ENCODE measurements around the gene IFT43. TPM values are rescaled to one million over a fixed set of nuclear protein-coding genes. Genes with fewer than 3 reads are reported as not detected.

The IFT43 gene
- total RNA-seq, 1 experiment from 2014 or later, result 37.9 TPM

DNA sequence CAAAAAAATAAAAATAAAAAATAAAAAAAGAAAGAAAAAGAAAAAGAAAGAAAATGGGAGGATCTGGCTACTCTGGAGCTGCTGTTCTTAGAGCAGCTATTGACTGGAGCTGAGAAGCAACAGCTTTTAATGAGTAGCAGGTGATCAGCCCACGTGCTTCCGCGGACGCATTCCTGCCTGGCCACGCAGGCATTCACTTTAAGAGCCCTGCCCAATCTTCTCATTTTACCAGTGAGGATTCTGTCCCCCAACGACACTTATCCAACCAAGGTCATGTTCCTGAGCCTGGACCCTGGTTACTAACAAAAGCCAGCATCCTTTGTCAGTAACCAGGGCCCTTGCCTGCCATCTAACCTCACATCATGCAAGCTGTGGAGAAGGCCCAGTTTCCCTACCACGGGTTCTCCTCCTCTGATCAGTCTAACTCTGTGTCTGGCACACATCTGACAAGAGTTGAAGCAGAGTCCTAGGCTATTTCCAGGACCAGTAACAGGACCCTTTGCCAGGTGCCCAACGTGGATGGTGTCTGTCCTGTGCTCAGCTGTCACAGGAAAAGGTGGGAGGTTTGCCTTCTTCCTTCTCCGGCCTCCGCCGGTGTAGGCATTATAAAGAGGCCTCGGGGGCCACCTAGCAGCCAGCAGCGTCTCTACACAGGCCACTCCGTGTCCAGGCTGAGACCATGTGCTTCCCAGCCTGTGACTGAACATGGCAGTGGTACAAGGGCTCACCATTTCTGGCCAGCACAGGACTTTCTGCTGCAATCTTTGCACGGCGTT, 105.2 kb downstream of the IFT43 start:
- H3K4me1 Mint-ChIP-seq (ENCODE audit: low read depth, unreplicated experiment), result no peaks in the 10 kb centered on the region
- H3K9me3 Mint-ChIP-seq (ENCODE audit: low read depth, unreplicated experiment), result no peaks in the 10 kb centered on the region
- BruUV-seq (replicated peaks), result no TSS peak
- H3K27me3 Mint-ChIP-seq (ENCODE audit: unreplicated experiment), result peaks cover 57% of the 10 kb centered on the region
- CTCF ChIA-PET, result interaction anchor here (0.6 kb wide), 1 partner anchor 1346 kb away, joined by 3 read pairs; no protein-coding TSS in a partner anchor
- no peak for TF ChIP-seq CTCF (IDR thresholded peaks at IDR 0.05; ENCODE audit: unreplicated experiment)
- no peaks in the 10 kb centered on the region for H3K36me3 Mint-ChIP-seq (ENCODE audit: insufficient read depth, unreplicated experiment)
- no peak overlapping the region for H3K27ac Mint-ChIP-seq (ENCODE audit: unreplicated experiment)
- intact Hi-C loops (cut with micrococcal nuclease; ENCODE audit: unreplicated experiment), result no loop called here
- no peak overlapping the region for H3K4me3 Mint-ChIP-seq (ENCODE audit: low read depth, unreplicated experiment)
- DNase-seq, result no peak

- H3K36me3 Mint-ChIP-seq (ENCODE audit: insufficient read depth, unreplicated experiment), result no peaks in the 10 kb centered on the region
Measured at GRCh38 chr14:76093077-76093476, 107.5 kb downstream of the IFT43 start.

GRCh38 chr14:76096257-76096656, 110.7 kb downstream of the IFT43 start:
- H3K4me1 Mint-ChIP-seq (ENCODE audit: low read depth, unreplicated experiment), result no peaks in the 10 kb centered on the region
- no peaks in the 10 kb centered on the region for H3K36me3 Mint-ChIP-seq (ENCODE audit: insufficient read depth, unreplicated experiment)
- TF ChIP-seq CTCF (IDR thresholded peaks at IDR 0.05; ENCODE audit: unreplicated experiment), result no peak
- no peak for DNase-seq
- H3K4me3 Mint-ChIP-seq (ENCODE audit: low read depth, unreplicated experiment), result no peak overlapping the region
- no peaks in the 10 kb centered on the region for H3K9me3 Mint-ChIP-seq (ENCODE audit: low read depth, unreplicated experiment)
- peaks cover 70% of the 10 kb centered on the region for H3K27me3 Mint-ChIP-seq (ENCODE audit: unreplicated experiment)
- no TSS peak for BruUV-seq (replicated peaks)
- intact Hi-C loops (cut with micrococcal nuclease; ENCODE audit: unreplicated experiment), result no loop called here
- no peak overlapping the region for H3K27ac Mint-ChIP-seq (ENCODE audit: unreplicated experiment)
- CTCF ChIA-PET, result no interaction called here

More at GRCh38 chr14:76093077-76093476, 107.5 kb downstream of the IFT43 start:
- CTCF ChIA-PET, result interaction anchor here (0.6 kb wide), 1 partner anchor 545 kb away, joined by 3 read pairs; no protein-coding TSS in a partner anchor
- H3K9me3 Mint-ChIP-seq (ENCODE audit: low read depth, unreplicated experiment), result no peaks in the 10 kb centered on the region
- peaks cover 66% of the 10 kb centered on the region for H3K27me3 Mint-ChIP-seq (ENCODE audit: unreplicated experiment)
- no peak overlapping the region for H3K4me3 Mint-ChIP-seq (ENCODE audit: low read depth, unreplicated experiment)
- BruUV-seq (replicated peaks), result no TSS peak
- no peaks in the 10 kb centered on the region for H3K4me1 Mint-ChIP-seq (ENCODE audit: low read depth, unreplicated experiment)
- intact Hi-C loops (cut with micrococcal nuclease; ENCODE audit: unreplicated experiment), result no loop called here
- no peak for DNase-seq
- TF ChIP-seq CTCF (IDR thresholded peaks at IDR 0.05; ENCODE audit: unreplicated experiment), result no peak
- H3K27ac Mint-ChIP-seq (ENCODE audit: unreplicated experiment), result no peak overlapping the region

DNA sequence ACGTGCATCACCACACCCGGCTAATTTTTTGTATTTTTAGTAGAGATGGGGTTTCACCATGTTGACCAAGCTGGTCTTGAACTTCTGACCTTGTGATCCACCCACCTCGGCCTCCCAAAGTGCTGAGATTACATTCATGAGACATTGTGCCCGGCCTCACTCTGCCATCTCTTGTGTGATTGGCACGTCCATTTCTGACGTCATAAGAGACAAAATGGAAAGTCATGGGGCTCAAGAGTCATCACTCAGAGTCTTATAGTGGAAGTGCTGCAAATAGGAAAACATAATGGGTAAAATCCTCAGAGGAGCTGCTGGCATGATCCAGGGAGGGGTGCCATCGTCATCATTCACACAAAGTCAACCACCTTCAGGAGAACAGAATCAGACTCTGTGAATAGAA, 112.0 kb downstream of the IFT43 start:
- Mint-ChIP-seq H3K4me3 (ENCODE audit: low read depth, unreplicated experiment) (no peak overlapping the region), H3K4me1 (ENCODE audit: low read depth, unreplicated experiment) (no peaks in the 10 kb centered on the region), H3K27ac (ENCODE audit: unreplicated experiment) (no peak overlapping the region), H3K36me3 (ENCODE audit: insufficient read depth, unreplicated experiment) (no peaks in the 10 kb centered on the region), H3K27me3 (ENCODE audit: unreplicated experiment) (peaks cover 70% of the 10 kb centered on the region), H3K9me3 (ENCODE audit: low read depth, unreplicated experiment) (no peaks in the 10 kb centered on the region)
- DNase-seq, result no peak
- CTCF ChIA-PET, result interaction anchor here (0.6 kb wide), 2 partner anchors 113 to 655 kb away, joined by 3 to 6 read pairs; no protein-coding TSS in a partner anchor
- TF ChIP-seq CTCF (IDR thresholded peaks at IDR 0.05; ENCODE audit: unreplicated experiment), result no peak
- no TSS peak for BruUV-seq (replicated peaks)
- intact Hi-C loops (cut with micrococcal nuclease; ENCODE audit: unreplicated experiment), result no loop called here

All from Calu3 (cell line).